ENCODE data around the gene EFS.

- TF ChIP-seq SUZ12 (IDR thresholded peaks at IDR 0.05; ENCODE audit: unreplicated experiment) (peak; percentile 64), RBBP5 (conservative IDR thresholded peaks at IDR 0.05) (no peak), HDGF (IDR thresholded peaks at IDR 0.05) (no peak)
Measured at GRCh38 chr14:23352506-23353432, 12.2 kb downstream of the EFS start, which contains the start of gene SLC22A17.
